ENCODE results near the gene TMBIM1.

Gene TMBIM1

GRCh38 chr2:218255446-218255845 is 36.9 kb downstream of the TMBIM1 start:
- H3K79me2 ChIP-seq (ENCODE audit: insufficient read depth, low read length): no peaks in the 10 kb centered on the region
- H4K20me1 ChIP-seq (ENCODE audit: insufficient read depth, low read length): no peaks in the 10 kb centered on the region
- H3K9me2 ChIP-seq (ENCODE audit: low read depth, low read length): no peaks in the 10 kb centered on the region
- H3K9ac ChIP-seq (ENCODE audit: low read length): no peak overlapping the region
- no peak overlapping the region for H2AFZ ChIP-seq (ENCODE audit: low read length)
- no peak overlapping the region for H3K4me3 ChIP-seq (ENCODE audit: low read depth, low read length, poor library complexity, severe bottlenecking)
- peaks cover 58% of the 10 kb centered on the region for H3K36me3 ChIP-seq (ENCODE audit: insufficient read depth, low read length)
- TF ChIP-seq EZH2 (IDR thresholded peaks at IDR 0.05; ENCODE audit: borderline replicate concordance, low read length) (no peak), CTCF (IDR thresholded peaks at IDR 0.05; ENCODE audit: low read length) (no peak)
- H3K9me3 ChIP-seq (ENCODE audit: low read length): no peaks in the 10 kb centered on the region
- H3F3A ChIP-seq (ENCODE audit: insufficient read depth, low read length): peaks cover 17% of the 10 kb centered on the region
- no peaks in the 10 kb centered on the region for H3K27me3 ChIP-seq (ENCODE audit: insufficient read depth, low read length)
- peaks cover 4% of the 10 kb centered on the region for H3K4me1 ChIP-seq (ENCODE audit: insufficient read depth, low read length, severe bottlenecking)
- H3K4me2 ChIP-seq (ENCODE audit: low read length): no peak overlapping the region
- H3K27ac ChIP-seq (ENCODE audit: low read depth, low read length, poor library complexity, severe bottlenecking): no peak overlapping the region

- peaks cover 4% of the 10 kb centered on the region for H3K4me1 ChIP-seq (ENCODE audit: insufficient read depth, low read length, severe bottlenecking)
- no peaks in the 10 kb centered on the region for H3K79me2 ChIP-seq (ENCODE audit: insufficient read depth, low read length)
- H3F3A ChIP-seq (ENCODE audit: insufficient read depth, low read length): peaks cover 17% of the 10 kb centered on the region
- no peaks in the 10 kb centered on the region for H3K9me3 ChIP-seq (ENCODE audit: low read length)
- no peak for TF ChIP-seq CTCF (IDR thresholded peaks at IDR 0.05; ENCODE audit: low read length)
- no peak for TF ChIP-seq EZH2 (IDR thresholded peaks at IDR 0.05; ENCODE audit: borderline replicate concordance, low read length)
- H4K20me1 ChIP-seq (ENCODE audit: insufficient read depth, low read length): no peaks in the 10 kb centered on the region
- H2AFZ ChIP-seq (ENCODE audit: low read length): no peak overlapping the region
- no peak overlapping the region for H3K4me2 ChIP-seq (ENCODE audit: low read length)
- no peaks in the 10 kb centered on the region for H3K27me3 ChIP-seq (ENCODE audit: insufficient read depth, low read length)
- H3K4me3 ChIP-seq (ENCODE audit: low read depth, low read length, poor library complexity, severe bottlenecking): no peak overlapping the region
- H3K27ac ChIP-seq (ENCODE audit: low read depth, low read length, poor library complexity, severe bottlenecking): no peak overlapping the region
- H3K9ac ChIP-seq (ENCODE audit: low read length): no peak overlapping the region
- H3K36me3 ChIP-seq (ENCODE audit: insufficient read depth, low read length): peaks cover 80% of the 10 kb centered on the region
- H3K9me2 ChIP-seq (ENCODE audit: low read depth, low read length): no peaks in the 10 kb centered on the region
Observed at GRCh38 chr2:218253232-218253625, 39.1 kb downstream of the TMBIM1 start.

GRCh38 chr2:218252509-218253231 is 39.6 kb downstream of the TMBIM1 start:
- Histone ChIP-seq H3K4me1 (ENCODE audit: insufficient read depth, low read length, severe bottlenecking) (peaks cover 4% of the 10 kb centered on the region), H4K20me1 (ENCODE audit: insufficient read depth, low read length) (no peaks in the 10 kb centered on the region), H3K9me3 (ENCODE audit: low read length) (no peaks in the 10 kb centered on the region), H3K79me2 (ENCODE audit: insufficient read depth, low read length) (no peaks in the 10 kb centered on the region), H3K4me3 (ENCODE audit: low read depth, low read length, poor library complexity, severe bottlenecking) (no peak overlapping the region), H3K27ac (ENCODE audit: low read depth, low read length, poor library complexity, severe bottlenecking) (no peak overlapping the region), H3K9ac (ENCODE audit: low read length) (no peak overlapping the region), H2AFZ (ENCODE audit: low read length) (no peak overlapping the region), H3K4me2 (ENCODE audit: low read length) (no peak overlapping the region), H3F3A (ENCODE audit: insufficient read depth, low read length) (peaks cover 17% of the 10 kb centered on the region), H3K9me2 (ENCODE audit: low read depth, low read length) (no peaks in the 10 kb centered on the region), H3K27me3 (ENCODE audit: insufficient read depth, low read length) (no peaks in the 10 kb centered on the region), H3K36me3 (ENCODE audit: insufficient read depth, low read length) (peaks cover 86% of the 10 kb centered on the region)
- TF ChIP-seq EZH2 (IDR thresholded peaks at IDR 0.05; ENCODE audit: borderline replicate concordance, low read length): no peak
- no peak for TF ChIP-seq CTCF (IDR thresholded peaks at IDR 0.05; ENCODE audit: low read length)
